ENCODE data around the gene SAMD14.

- TF ChIP-seq CTCF (IDR thresholded peaks at IDR 0.05) (no peak), POLR2A (IDR thresholded peaks at IDR 0.05) (no peak), POLR2AphosphoS5 (IDR thresholded peaks at IDR 0.05) (no peak)
Observed at GRCh38 chr17:50162466-50163254, 32.7 kb upstream of the SAMD14 start.
